Sciatic nerve (tissue), 2 donors: ENCODE results near the gene TOP3A. TPM values are rescaled to one million over a fixed set of nuclear protein-coding genes. Genes with fewer than 3 reads are reported as not detected.

Source experiments
- ATAC-seq: fragments of 200-7000 bp; cut with Tn5 transposase; one replicate; pipeline ENCODE4 v1.9.1; 2020; ENCODE audit warnings: mild to moderate bottlenecking, moderate library complexity
- DNase-seq: peaks from one replicate; pipeline ENCODE4 v3.0.0-alpha.2; 2020; ENCODE audit warnings: low spot score
- intact Hi-C: fragments of 100-400 bp; cut with DNase I; formaldehyde crosslinking; loops from one replicate; pipeline ENCODE4 v1.14.2; 2022
- total RNA-seq: library from RNA; stranded (reverse); fragmentation: NEBNext Ultra II Directional; extraction: Animal tissue kit (Norgen Biotek cat#: 25700); gene quantifications from one replicate; pipeline ENCODE4 v1.2.1, GENCODE V29; 2021
- donor health status: DM: no; HTN: no; CAD: no.
- donor health status: DM: no; HTN: no; CAD: no.

TOP3A gene
- total RNA-seq, 1 donor from 2014 or later = 37.0 TPM

- no peak for DNase-seq
Observed at GRCh38 chr17:18259621-18260331, 55.0 kb downstream of the TOP3A start.

GRCh38 chr17:18258356-18259038, 56.3 kb downstream of the TOP3A start, which contains the start of gene FLII:
FLII (minus strand) TSS chr17:18258738; CDS start chr17:18258690, 48 bp downstream.
- DNase-seq (peak; percentile 80), ATAC-seq (peak; percentile 60)
- intact Hi-C loops = no loop called here

More at GRCh38 chr17:18259621-18260331, 55.0 kb downstream of the TOP3A start:
- intact Hi-C loops = loop anchor here (10.0 kb wide), 1 partner anchor 55 kb away; the partner anchor contains the start of genes SMCR8 and TOP3A
- peak; percentile 1 for ATAC-seq

DNA sequence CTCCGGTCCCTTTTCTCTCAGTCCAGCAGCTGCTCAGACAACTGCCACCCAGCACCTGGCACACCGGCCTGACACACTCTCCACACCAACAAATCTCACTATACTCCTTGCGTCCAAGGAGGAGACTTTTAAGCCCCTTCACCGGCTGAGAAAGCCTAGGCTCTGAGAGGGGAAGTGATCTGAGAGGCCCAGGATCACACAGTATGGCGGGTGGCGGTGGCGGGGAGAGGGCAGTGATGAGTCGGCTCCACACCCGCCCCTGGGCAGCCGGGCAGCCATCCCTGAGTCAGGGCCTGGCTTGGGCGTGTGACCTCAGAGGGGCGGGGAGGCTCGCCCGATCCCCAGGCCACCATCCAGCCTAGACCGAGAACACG, 56.8 kb downstream of the TOP3A start:
- intact Hi-C loops = no loop called here

GRCh38 chr17:18257268-18257981, 57.4 kb downstream of the TOP3A start:
- peak; percentile 1 for ATAC-seq
- intact Hi-C loops = no loop called here
- DNase-seq = no peak

More for the DNA sequence above, 56.8 kb downstream of the TOP3A start:
- ATAC-seq (peak; percentile 64), DNase-seq (peak; percentile 80)

GRCh38 chr17:18256776-18257175, 58.0 kb downstream of the TOP3A start:
- no peak for ATAC-seq
- intact Hi-C loops = no loop called here

DNA sequence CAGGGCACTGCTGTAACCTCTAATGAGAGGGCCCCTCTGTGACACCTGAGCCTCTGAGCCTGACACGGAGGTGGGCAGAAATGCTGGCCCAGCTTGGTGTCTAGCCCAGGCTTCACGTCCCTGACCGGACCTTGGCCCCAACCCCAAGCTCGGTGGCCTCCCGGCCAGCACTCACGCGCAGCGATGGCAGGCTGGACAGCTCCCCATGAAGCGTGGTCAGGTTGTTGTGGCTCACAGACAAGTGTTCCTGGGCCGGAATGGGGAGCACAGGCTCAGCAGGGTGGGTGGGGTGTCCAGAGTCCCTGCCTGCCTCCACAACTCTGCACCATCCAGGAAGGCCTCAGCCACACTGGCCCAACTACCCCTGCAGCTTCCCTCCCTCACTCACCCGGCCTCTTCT, 58.4 kb downstream of the TOP3A start:
- ATAC-seq = no peak
- intact Hi-C loops = no loop called here

More at GRCh38 chr17:18256776-18257175, 58.0 kb downstream of the TOP3A start:
- no peak for DNase-seq

DNA sequence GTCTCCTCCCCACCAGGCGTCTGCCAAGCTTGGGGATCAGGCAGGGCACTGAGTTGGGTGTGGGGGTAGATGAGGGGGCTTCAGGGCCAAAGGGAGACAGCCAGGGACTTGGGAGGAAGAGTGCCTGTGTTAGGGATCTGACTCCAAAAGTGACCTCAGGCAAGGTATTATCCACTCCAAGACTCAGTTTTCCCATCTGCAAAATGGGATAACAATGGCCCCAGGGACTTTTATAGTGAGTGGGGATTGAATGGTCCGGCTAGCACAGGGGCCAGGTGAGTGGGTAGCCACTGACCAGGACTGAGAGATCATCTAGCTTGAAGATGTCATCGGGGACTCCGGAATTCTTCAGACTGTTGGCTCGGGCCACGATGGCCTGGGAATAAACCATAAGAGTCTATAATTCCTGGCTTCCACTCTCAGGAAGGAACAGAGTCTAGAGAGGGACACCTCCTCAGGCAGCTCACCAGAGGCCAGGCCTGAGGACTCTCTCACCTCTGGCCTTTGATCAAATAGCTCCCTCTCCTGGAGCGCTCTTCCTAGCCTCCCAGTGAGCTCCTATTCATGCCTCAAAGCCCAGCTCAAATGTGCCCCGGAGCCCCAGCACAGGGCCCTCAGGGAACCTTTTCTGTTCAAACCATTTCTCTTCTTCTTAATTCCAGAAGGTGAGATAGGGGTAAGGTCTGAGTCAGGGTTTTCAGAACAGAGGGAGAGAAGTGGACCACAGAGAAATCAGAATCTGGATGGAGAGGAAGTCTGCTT, 59.7 kb downstream of the TOP3A start:
- ATAC-seq (no peak), DNase-seq (no peak)
- intact Hi-C loops = no loop called here

More for the DNA sequence above, 58.4 kb downstream of the TOP3A start:
- DNase-seq = no peak

DNA sequence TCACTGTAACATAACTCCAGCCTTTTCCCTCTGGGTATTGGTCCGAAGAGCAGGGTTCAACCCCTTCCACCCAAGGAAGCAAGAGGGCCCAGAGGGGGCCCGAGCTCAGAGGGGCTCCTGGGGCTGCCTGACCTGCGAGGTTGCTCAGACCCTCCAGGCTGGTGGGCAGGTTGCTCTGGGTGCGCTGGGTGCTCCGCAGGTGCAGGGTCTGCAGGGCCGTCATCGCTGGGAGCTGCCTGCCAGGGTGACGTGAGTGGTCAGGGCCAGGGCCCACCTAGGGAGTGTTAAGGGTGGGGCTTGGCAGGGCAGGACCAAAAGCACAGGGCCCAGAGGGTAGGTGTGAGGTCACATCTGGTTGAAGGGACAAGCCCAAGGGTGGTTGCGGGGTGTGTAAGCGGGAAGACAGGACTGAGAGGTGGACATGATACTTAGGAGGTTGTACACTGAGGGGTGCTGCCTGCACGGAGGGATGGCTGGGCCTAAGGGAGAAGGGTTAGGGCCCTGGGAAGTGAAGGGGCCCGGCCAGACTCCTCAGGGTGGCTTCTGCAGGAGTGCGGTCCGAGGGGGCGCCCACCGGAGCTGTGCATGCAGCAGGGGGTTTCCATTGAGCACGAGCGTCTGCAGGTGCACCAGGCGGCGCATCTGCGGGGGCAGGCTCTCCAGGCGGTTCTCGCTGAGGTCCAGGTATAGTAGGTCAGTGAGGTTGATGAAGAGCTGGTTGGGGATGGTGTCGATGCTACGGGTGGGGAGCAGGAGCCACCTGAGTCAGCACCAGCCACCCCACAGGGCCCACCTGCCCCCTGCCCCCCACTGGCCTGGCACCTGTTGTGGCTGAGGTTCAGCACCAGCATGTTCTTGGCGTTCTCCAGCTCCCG, 60.6 kb downstream of the TOP3A start:
- no peak for ATAC-seq
- intact Hi-C loops = no loop called here
- no peak for DNase-seq

GRCh38 chr17:18253187-18253884, 61.5 kb downstream of the TOP3A start:
- intact Hi-C loops = no loop called here
- DNase-seq = no peak
- no peak for ATAC-seq

- DNase-seq (no peak), ATAC-seq (no peak)
- intact Hi-C loops = no loop called here
Observed at GRCh38 chr17:18252160-18252559, 62.6 kb downstream of the TOP3A start.

GRCh38 chr17:18251204-18251603, 63.6 kb downstream of the TOP3A start:
- ATAC-seq (no peak), DNase-seq (no peak)
- intact Hi-C loops = no loop called here

- DNase-seq = no peak
- ATAC-seq = no peak
- intact Hi-C loops = no loop called here
Observed at GRCh38 chr17:18250708-18251107, 64.1 kb downstream of the TOP3A start.

- no peak for ATAC-seq
- intact Hi-C loops = no loop called here
- DNase-seq = no peak
Observed at GRCh38 chr17:18250259-18250658, 64.5 kb downstream of the TOP3A start.

GRCh38 chr17:18248811-18249210, 66.0 kb downstream of the TOP3A start:
- DNase-seq (no peak), ATAC-seq (no peak)
- intact Hi-C loops = no loop called here

DNA sequence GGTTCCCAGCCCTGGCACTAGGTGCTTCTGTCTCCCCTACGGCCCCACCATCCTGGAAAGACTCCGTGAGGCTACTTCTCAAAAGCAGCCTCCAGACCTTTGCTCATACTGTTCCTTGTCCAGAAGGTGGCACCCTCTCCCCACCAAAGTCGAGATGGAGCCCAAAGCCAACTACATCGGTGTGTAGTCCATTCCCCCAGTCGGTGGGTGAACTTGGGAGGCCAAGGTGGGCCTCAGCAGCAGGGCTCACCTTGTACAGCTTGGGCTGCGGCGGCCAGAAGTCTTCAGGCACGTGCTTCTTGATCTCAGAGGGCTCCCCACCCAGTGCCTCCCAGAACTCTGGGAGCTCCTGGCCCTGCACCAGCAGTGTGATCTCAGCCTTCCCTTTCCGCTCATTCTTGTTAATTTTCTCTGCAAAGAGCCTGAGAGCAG, 66.5 kb downstream of the TOP3A start:
- intact Hi-C loops = no loop called here
- DNase-seq (peak; percentile 77), ATAC-seq (peak; percentile 72)

- intact Hi-C loops = no loop called here
- ATAC-seq = peak; percentile 44
- DNase-seq = no peak
Observed at GRCh38 chr17:18247613-18248001, 67.2 kb downstream of the TOP3A start.

- intact Hi-C loops = no loop called here
- peak; percentile 46 for ATAC-seq
- peak; percentile 83 for DNase-seq
Observed at GRCh38 chr17:18246880-18247612, 67.7 kb downstream of the TOP3A start.
